Measurements from ENCODE around the gene SPDL1.

Gene SPDL1

GRCh38 chr5:169628892-169629291 is 45.3 kb downstream of the SPDL1 start:
- Histone ChIP-seq H3K4me1 (ENCODE audit: control insufficient read depth, insufficient read depth, low read length, poor library complexity, severe bottlenecking) (peaks cover 2% of the 10 kb centered on the region), H3K9me3 (ENCODE audit: control insufficient read depth, low read length) (no peaks in the 10 kb centered on the region), H3K4me3 (ENCODE audit: extremely low read depth, insufficient read depth, low read length, poor library complexity, severe bottlenecking) (no peak overlapping the region), H3K27ac (ENCODE audit: low read depth, low read length, severe bottlenecking) (no peak overlapping the region), H3K36me3 (ENCODE audit: control insufficient read depth, insufficient read depth, low read length) (no peaks in the 10 kb centered on the region)
- 88% methylated on average over 1 of the region's 2 CpGs; no CpG with 5 or more reads in 1 of the 2 experiments for WGBS, 2 experiments (ENCODE audit: insufficient coverage in 2 of 2)

- Histone ChIP-seq H3K36me3 (ENCODE audit: control insufficient read depth, insufficient read depth, low read length) (no peaks in the 10 kb centered on the region), H3K4me1 (ENCODE audit: control insufficient read depth, insufficient read depth, low read length, poor library complexity, severe bottlenecking) (peaks cover 2% of the 10 kb centered on the region), H3K27ac (ENCODE audit: low read depth, low read length, severe bottlenecking) (no peak overlapping the region), H3K4me3 (ENCODE audit: extremely low read depth, insufficient read depth, low read length, poor library complexity, severe bottlenecking) (no peak overlapping the region), H3K9me3 (ENCODE audit: control insufficient read depth, low read length) (no peaks in the 10 kb centered on the region)
- 84 to 88% methylated on average over 2 to 3 of the region's 6 CpGs for WGBS, 2 experiments (ENCODE audit: insufficient coverage in 2 of 2)
These were observed 46.4 kb downstream of the SPDL1 start for GRCh38 chr5:169629847-169630548.

- WGBS, 2 experiments (ENCODE audit: insufficient coverage in 2 of 2), result 100% methylated on average over 2 of the region's 4 CpGs; no CpG with 5 or more reads in 1 of the 2 experiments
- Histone ChIP-seq H3K4me1 (ENCODE audit: control insufficient read depth, insufficient read depth, low read length, poor library complexity, severe bottlenecking) (peaks cover 2% of the 10 kb centered on the region), H3K4me3 (ENCODE audit: extremely low read depth, insufficient read depth, low read length, poor library complexity, severe bottlenecking) (no peak overlapping the region), H3K9me3 (ENCODE audit: control insufficient read depth, low read length) (peaks cover under 1% of the 10 kb centered on the region), H3K36me3 (ENCODE audit: control insufficient read depth, insufficient read depth, low read length) (no peaks in the 10 kb centered on the region), H3K27ac (ENCODE audit: low read depth, low read length, severe bottlenecking) (no peak overlapping the region)
These were observed 47.8 kb downstream of the SPDL1 start for GRCh38 chr5:169631360-169631759.

DNA sequence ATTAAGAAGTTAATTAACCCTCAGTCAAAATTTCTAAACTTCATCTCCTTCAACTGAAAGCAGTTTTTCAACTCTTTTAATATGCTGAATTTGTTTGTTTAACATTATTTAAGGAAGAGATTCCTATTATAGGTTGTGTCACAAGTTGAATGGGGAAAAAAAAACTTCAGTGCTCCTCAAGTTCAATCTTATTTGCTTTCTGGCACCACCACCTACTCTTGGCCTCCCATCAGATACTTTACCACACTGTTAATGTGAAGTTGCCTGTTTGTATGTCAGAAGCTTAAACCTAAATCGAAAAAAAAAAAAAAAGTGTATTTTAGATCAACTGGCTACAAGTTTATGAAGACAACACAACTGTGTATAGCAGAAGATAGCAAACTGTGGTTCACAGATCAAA is 49.4 kb downstream of the SPDL1 start:
- 100% methylated on average over 1 of the region's 1 CpG; no CpG with 5 or more reads in 1 of the 2 experiments for WGBS, 2 experiments (ENCODE audit: insufficient coverage in 2 of 2)
- H3K9me3 ChIP-seq (ENCODE audit: control insufficient read depth, low read length), result peaks cover 4% of the 10 kb centered on the region
- H3K36me3 ChIP-seq (ENCODE audit: control insufficient read depth, insufficient read depth, low read length), result no peaks in the 10 kb centered on the region
- no peak overlapping the region for H3K27ac ChIP-seq (ENCODE audit: low read depth, low read length, severe bottlenecking)
- peaks cover 2% of the 10 kb centered on the region for H3K4me1 ChIP-seq (ENCODE audit: control insufficient read depth, insufficient read depth, low read length, poor library complexity, severe bottlenecking)
- H3K4me3 ChIP-seq (ENCODE audit: extremely low read depth, insufficient read depth, low read length, poor library complexity, severe bottlenecking), result no peak overlapping the region

DNA sequence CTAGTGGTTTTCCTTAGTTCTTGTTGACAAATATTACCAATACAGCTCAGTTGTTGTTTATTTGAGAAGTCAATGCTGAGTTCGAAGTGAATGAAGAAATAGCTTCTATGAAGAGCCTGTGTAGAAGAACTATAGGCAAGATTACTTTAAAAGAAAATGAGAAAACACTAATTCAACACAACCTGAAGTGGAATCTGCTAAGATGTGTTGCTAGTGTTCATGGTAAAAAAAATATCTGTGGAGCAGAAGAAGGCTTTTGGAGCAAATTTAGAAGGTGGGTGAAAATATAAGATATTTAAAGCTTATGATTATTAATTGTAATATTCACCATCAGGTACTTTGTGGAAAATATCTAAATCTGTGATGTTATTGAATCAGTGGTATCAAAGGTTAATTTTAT is 51.0 kb downstream of the SPDL1 start:
- no peak overlapping the region for H3K27ac ChIP-seq (ENCODE audit: low read depth, low read length, severe bottlenecking)
- no peak overlapping the region for H3K4me3 ChIP-seq (ENCODE audit: extremely low read depth, insufficient read depth, low read length, poor library complexity, severe bottlenecking)
- WGBS, 2 experiments (ENCODE audit: insufficient coverage in 2 of 2), result no CpG with 5 or more reads among the region's 1 CpG
- H3K4me1 ChIP-seq (ENCODE audit: control insufficient read depth, insufficient read depth, low read length, poor library complexity, severe bottlenecking), result peaks cover 2% of the 10 kb centered on the region
- H3K36me3 ChIP-seq (ENCODE audit: control insufficient read depth, insufficient read depth, low read length), result no peaks in the 10 kb centered on the region
- peaks cover 10% of the 10 kb centered on the region for H3K9me3 ChIP-seq (ENCODE audit: control insufficient read depth, low read length)

DNA sequence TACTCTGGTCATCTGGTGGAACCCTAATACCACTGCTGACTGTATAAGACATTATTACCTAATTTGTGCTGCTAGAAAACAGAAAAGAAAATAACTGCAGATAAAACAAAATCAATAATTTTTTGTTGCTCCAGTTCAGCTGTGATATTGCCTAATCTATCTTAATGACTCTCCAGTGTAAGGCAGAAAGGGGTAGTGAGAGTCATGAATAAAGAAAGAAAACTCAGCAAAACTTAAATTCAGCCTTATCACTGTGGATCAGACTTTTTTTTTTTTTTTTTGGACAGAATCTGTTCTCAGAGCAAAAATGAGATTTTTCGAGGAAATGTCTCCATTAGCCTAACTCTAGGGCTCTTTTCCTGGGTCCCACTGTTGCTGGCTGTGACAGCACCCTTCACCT is 52.4 kb downstream of the SPDL1 start:
- Histone ChIP-seq H3K4me1 (ENCODE audit: control insufficient read depth, insufficient read depth, low read length, poor library complexity, severe bottlenecking) (no peaks in the 10 kb centered on the region), H3K9me3 (ENCODE audit: control insufficient read depth, low read length) (peaks cover 16% of the 10 kb centered on the region), H3K27ac (ENCODE audit: low read depth, low read length, severe bottlenecking) (no peak overlapping the region), H3K4me3 (ENCODE audit: extremely low read depth, insufficient read depth, low read length, poor library complexity, severe bottlenecking) (no peak overlapping the region), H3K36me3 (ENCODE audit: control insufficient read depth, insufficient read depth, low read length) (no peaks in the 10 kb centered on the region)
- no CpG with 5 or more reads among the region's 1 CpG for WGBS, 2 experiments (ENCODE audit: insufficient coverage in 2 of 2)

DNA sequence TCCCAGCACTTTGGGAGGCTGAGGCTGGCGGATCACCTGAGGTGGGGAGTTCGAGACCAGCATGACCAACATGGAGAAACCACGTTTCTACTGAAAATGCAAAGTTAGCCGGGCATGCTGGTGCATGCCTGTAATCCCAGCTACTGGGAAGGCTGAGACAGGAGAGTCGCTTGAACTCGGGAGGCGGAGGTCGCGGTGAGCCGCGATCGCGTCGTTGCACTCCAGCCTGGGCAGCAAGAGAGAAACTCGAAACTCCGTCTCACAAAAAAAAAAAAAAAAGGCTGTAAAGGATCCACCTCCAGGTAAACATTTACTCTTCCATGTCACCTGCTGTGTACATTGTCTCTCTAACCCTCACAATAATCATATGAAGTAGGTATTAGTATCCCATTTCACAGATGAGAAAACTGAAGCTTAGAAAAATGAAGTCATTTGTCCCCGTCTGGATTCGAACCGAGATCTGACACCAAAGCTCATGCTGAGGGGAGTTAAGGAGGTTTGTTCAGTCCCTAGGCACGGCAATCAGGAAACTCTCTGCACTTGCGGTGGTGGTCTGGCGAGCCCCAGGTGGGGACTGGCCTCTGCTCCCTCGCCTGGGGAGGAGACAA is 53.0 kb downstream of the SPDL1 start:
- WGBS, 2 experiments (ENCODE audit: insufficient coverage in 2 of 2), result 71 to 79% methylated on average over 18 to 20 of the region's 23 CpGs
- Histone ChIP-seq H3K4me3 (ENCODE audit: extremely low read depth, insufficient read depth, low read length, poor library complexity, severe bottlenecking) (peak overlapping the region; percentile 25), H3K4me1 (ENCODE audit: control insufficient read depth, insufficient read depth, low read length, poor library complexity, severe bottlenecking) (no peaks in the 10 kb centered on the region), H3K9me3 (ENCODE audit: control insufficient read depth, low read length) (peaks cover 16% of the 10 kb centered on the region), H3K27ac (ENCODE audit: low read depth, low read length, severe bottlenecking) (no peak overlapping the region), H3K36me3 (ENCODE audit: control insufficient read depth, insufficient read depth, low read length) (no peaks in the 10 kb centered on the region)

GRCh38 chr5:169637085-169637548 is 53.5 kb downstream of the SPDL1 start, which contains the start of gene DOCK2:
DOCK2 (plus strand) TSS chr5:169637275; CDS start chr5:169637327, 52 bp downstream.
- no peaks in the 10 kb centered on the region for H3K4me1 ChIP-seq (ENCODE audit: control insufficient read depth, insufficient read depth, low read length, poor library complexity, severe bottlenecking)
- peaks cover 16% of the 10 kb centered on the region for H3K9me3 ChIP-seq (ENCODE audit: control insufficient read depth, low read length)
- peak within 1 kb of the TSS; percentile 25 for H3K4me3 ChIP-seq (ENCODE audit: extremely low read depth, insufficient read depth, low read length, poor library complexity, severe bottlenecking)
- 12 to 17% methylated on average over 37 of the region's 42 CpGs for WGBS, 2 experiments (ENCODE audit: insufficient coverage in 2 of 2)
- H3K27ac ChIP-seq (ENCODE audit: low read depth, low read length, severe bottlenecking), result no peak within 1 kb of the TSS
- H3K36me3 ChIP-seq (ENCODE audit: control insufficient read depth, insufficient read depth, low read length), result no peaks in the 10 kb centered on the region

GRCh38 chr5:169637549-169638121 is 54.1 kb downstream of the SPDL1 start:
- Histone ChIP-seq H3K27ac (ENCODE audit: low read depth, low read length, severe bottlenecking) (no peak overlapping the region), H3K9me3 (ENCODE audit: control insufficient read depth, low read length) (peaks cover 16% of the 10 kb centered on the region), H3K36me3 (ENCODE audit: control insufficient read depth, insufficient read depth, low read length) (no peaks in the 10 kb centered on the region), H3K4me1 (ENCODE audit: control insufficient read depth, insufficient read depth, low read length, poor library complexity, severe bottlenecking) (no peaks in the 10 kb centered on the region), H3K4me3 (ENCODE audit: extremely low read depth, insufficient read depth, low read length, poor library complexity, severe bottlenecking) (peak overlapping the region; percentile 25)
- WGBS, 2 experiments (ENCODE audit: insufficient coverage in 2 of 2), result 39 to 53% methylated on average over 13 to 15 of the region's 18 CpGs

GRCh38 chr5:169641253-169641652 is 57.7 kb downstream of the SPDL1 start:
- H3K9me3 ChIP-seq (ENCODE audit: control insufficient read depth, low read length), result peaks cover 16% of the 10 kb centered on the region
- no peaks in the 10 kb centered on the region for H3K36me3 ChIP-seq (ENCODE audit: control insufficient read depth, insufficient read depth, low read length)
- no peak overlapping the region for H3K4me3 ChIP-seq (ENCODE audit: extremely low read depth, insufficient read depth, low read length, poor library complexity, severe bottlenecking)
- no peak overlapping the region for H3K27ac ChIP-seq (ENCODE audit: low read depth, low read length, severe bottlenecking)
- 65 to 72% methylated on average over 5 of the region's 6 CpGs for WGBS, 2 experiments (ENCODE audit: insufficient coverage in 2 of 2)
- no peaks in the 10 kb centered on the region for H3K4me1 ChIP-seq (ENCODE audit: control insufficient read depth, insufficient read depth, low read length, poor library complexity, severe bottlenecking)

All from mesodermal cell (in vitro differentiated cells).